Common myeloid progenitor, CD34-positive (primary cell): ENCODE measurements around the gene CFAP43. TPM values are rescaled to one million over a fixed set of nuclear protein-coding genes. Genes with fewer than 3 reads are reported as not detected.

Source experiments
- CTCF ChIA-PET: fragments of 350-600 bp; sonication (Branson Sonifier 250); formaldehyde crosslinking; loops from one replicate; lab custom pipeline; 2021; ENCODE audit warnings: antibody characterized with exemption; lab: Charles Lee
- POLR2A ChIA-PET: fragments of 350-600 bp; sonication (Branson Sonifier 250); formaldehyde crosslinking; loops from one replicate; lab custom pipeline; 2021; ENCODE audit warnings: antibody characterized with exemption; lab: Charles Lee
- DNase-seq, 3 donors: peaks; one replicate each; pipeline versions ENCODE4 v3.0.0 to v3.0.0-alpha.2; 2013
- H3K27ac ChIP-seq, 2 experiments: 1 replicate in 1 of 2; 2 replicates in 1 of 2; pipeline ENCODE4 v1.7.0; 2013; ENCODE audit warnings: inconsistent platforms in 2 of 2, low read length in 2 of 2, mild to moderate bottlenecking in 2 of 2, low read depth in 1 of 2, moderate library complexity in 1 of 2; ENCODE audit not compliant: severe bottlenecking in 2 of 2, insufficient read depth in 1 of 2, poor library complexity in 1 of 2
- H3K27me3 ChIP-seq, 5 experiments: replicated peaks in 2 of 5; 1 replicate in 3 of 5; 2 replicates in 2 of 5; pipeline versions ENCODE4 v1.6.1 to v1.7.0; 2013; ENCODE audit warnings: low read length in 4 of 5, mild to moderate bottlenecking in 2 of 5, moderate library complexity in 2 of 5, inconsistent platforms in 1 of 5; ENCODE audit not compliant: insufficient read depth in 5 of 5, control insufficient read depth in 4 of 5
- H3K36me3 ChIP-seq, 4 experiments: 1 replicate in 2 of 4; 2 replicates in 2 of 4; pipeline versions ENCODE4 v1.6.1 to v1.7.0; 2013; ENCODE audit warnings: low read length in 3 of 4, control low read depth in 1 of 4, mild to moderate bottlenecking in 1 of 4; ENCODE audit not compliant: control insufficient read depth in 4 of 4, insufficient read depth in 4 of 4
- H3K4me1 ChIP-seq, 4 experiments: 1 replicate in 3 of 4; 2 replicates in 1 of 4; pipeline versions ENCODE4 v1.6.1 to v1.7.1; 2013; ENCODE audit warnings: low read length in 3 of 4, mild to moderate bottlenecking in 3 of 4, control low read depth in 1 of 4, inconsistent platforms in 1 of 4, moderate library complexity in 1 of 4; ENCODE audit not compliant: control insufficient read depth in 4 of 4, insufficient read depth in 4 of 4; ENCODE audit errors: control extremely low read depth in 1 of 4
- H3K4me3 ChIP-seq, 7 experiments: 1 replicate in 4 of 7; 2 replicates in 3 of 7; pipeline versions ENCODE4 v1.5.1 to v1.7.0; 2013; ENCODE audit warnings: mild to moderate bottlenecking in 7 of 7, low read length in 6 of 7, moderate library complexity in 6 of 7, inconsistent platforms in 2 of 7, low read depth in 2 of 7, control low read depth in 1 of 7; ENCODE audit not compliant: insufficient read depth in 4 of 7, control insufficient read depth in 1 of 7; ENCODE audit errors: extremely low read depth in 1 of 7
- H3K9me3 ChIP-seq, 5 experiments: 1 replicate in 4 of 5; 2 replicates in 1 of 5; pipeline versions ENCODE4 v1.6.1 to v1.7.1; 2013; ENCODE audit warnings: low read length in 4 of 5, mild to moderate bottlenecking in 2 of 5, inconsistent platforms in 1 of 5, low read depth in 1 of 5, moderate library complexity in 1 of 5; ENCODE audit not compliant: control insufficient read depth in 4 of 5, insufficient read depth in 2 of 5; ENCODE audit errors: control extremely low read depth in 1 of 5
- WGBS: methylation state at CpG from one replicate; pipeline ENCODE4 v1.1.5; 2013; ENCODE audit not compliant: insufficient coverage; 5-methylcytosine and 5-hydroxymethylcytosine counted together
- polyA plus RNA-seq: library from polyadenylated mRNA; unstranded; fragments of 120-200 nt; gene quantifications from one replicate; pipeline ENCODE4 v1.2.1, GENCODE V29; 2013

The CFAP43 gene, protein sequence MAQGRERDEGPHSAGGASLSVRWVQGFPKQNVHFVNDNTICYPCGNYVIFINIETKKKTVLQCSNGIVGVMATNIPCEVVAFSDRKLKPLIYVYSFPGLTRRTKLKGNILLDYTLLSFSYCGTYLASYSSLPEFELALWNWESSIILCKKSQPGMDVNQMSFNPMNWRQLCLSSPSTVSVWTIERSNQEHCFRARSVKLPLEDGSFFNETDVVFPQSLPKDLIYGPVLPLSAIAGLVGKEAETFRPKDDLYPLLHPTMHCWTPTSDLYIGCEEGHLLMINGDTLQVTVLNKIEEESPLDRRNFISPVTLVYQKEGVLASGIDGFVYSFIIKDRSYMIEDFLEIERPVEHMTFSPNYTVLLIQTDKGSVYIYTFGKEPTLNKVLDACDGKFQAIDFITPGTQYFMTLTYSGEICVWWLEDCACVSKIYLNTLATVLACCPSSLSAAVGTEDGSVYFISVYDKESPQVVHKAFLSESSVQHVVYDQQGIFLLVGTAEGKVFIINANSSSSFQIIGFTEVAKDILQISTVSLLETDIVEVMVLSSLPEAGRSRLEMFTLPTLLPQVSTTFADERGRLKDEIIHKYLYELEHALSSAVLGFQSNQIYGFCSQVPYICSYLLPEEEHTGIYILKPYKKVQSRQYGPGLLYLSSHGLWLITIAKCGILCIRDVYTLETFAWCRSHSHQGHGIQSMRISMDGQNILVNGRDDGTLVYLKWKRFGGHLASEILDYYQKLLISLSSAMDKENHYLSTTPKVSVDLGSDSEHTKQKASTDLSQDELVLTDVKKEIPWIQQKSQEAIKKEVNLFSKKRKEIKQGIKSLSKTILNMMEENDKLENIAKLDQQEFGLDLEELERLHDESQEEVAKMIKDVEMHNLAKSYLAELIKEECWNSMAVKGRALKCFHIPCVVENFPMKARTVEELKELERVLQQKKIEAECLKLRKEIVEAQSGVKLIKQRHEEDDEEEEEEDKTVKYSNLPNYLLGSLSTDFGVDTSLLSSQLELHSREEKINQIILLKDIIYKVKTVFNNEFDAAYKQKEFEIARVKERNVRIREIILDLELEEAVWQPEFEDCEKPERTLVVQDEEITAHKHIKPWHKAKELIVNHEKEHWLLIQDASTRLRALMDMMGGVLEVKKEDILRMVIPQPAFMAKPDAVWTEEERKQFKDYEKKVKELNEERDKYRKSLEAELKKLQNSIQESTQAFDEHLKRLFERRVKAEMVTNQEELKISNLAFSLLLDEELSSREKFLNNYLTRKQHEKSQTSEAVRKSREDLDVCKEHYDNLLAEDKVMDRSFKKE (N-terminal part only)
- polyA plus RNA-seq = 1.3 TPM

DNA sequence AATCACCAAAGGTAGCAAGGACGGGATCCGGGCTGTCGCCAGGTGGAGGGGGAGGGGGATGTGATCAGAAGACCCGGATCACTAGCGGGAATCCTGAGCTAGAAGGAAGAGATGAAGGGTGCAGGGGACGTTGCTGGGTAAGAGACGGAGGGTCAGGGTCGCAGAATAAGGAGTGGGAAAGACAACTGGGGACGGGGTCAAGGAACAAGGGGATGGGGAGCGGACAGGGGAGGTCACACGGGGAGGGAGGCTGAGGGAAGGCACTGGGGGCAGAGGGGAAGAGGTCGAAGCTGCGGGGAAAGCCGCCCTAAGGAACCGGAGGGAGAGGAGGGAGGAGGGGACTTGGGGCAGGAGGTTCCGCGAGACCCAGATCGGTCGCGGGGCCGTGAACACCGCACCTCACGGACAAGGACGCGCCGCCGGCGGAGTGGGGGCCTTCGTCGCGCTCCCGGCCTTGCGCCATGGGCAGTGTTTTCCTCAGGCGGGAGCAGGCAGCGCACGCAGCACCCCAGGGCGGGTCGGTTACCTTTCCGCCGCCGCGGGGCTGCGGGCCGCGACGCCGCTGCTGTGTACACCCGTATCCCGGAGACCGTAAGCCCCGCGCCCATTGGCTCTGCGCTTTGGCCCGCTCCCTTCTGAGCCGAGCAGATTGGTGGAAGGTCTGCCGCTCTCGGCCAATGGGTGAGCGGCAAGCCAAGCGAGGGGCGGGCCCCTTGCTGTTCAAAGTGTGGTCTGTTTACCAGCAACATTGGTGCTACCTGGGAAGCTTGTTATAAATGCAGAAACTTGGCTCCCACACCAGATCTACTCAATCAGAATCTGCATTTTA, at the start of gene CFAP43:
Gene CFAP43, minus strand, starts transcription at position 581 of the 829 bp plus-strand sequence. Its CDS starts 118 bp downstream, at position 463.
- CTCF ChIA-PET = interaction anchor here (0.6 to 3.2 kb wide), 5 partner anchors 13 to 42 kb away, joined by 3 to 14 read pairs (median 4); partner anchors contain the start of gene GSTO1
- Histone ChIP-seq H3K27ac (peak within 1 kb of the TSS; percentile 54 to 84), H3K4me3 (peak within 1 kb of the TSS; percentile 75 to 94 (median 86)), H3K9me3 (peaks cover 0 to 4% (median 0%) of the 10 kb centered on the region in 5 experiments), H3K27me3 (no peaks in the 10 kb centered on the region), H3K36me3 (no peaks in the 10 kb centered on the region), H3K4me1 (peaks cover 0 to 13% (median 8%) of the 10 kb centered on the region in 4 experiments)
- DNase-seq = peak; percentile 96 to 98 (median 98)
- POLR2A ChIA-PET = no interaction called here
- under 1% methylated on average over 48 of the region's 60 CpGs for WGBS

DNA sequence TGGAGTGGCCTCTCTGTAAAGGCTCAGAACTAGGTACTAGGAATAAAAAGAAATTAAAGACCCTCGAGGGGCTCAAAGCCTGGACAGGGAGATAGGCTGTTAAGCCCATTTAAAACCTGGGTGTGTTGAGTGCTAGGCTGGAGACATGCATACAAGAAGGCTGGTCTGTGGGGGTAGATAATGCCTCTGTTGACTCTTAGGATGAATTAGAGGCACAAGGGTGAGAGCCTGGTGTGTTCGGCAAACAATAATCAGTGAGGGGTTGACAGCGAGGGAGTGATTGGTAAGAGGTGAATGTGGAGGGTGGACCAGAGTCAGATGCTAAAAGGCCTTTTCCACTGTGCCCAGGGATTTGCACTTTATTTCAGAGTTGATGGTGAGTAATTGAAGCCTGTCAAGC, 49.5 kb upstream of the CFAP43 start:
- H3K9me3 ChIP-seq = no peaks in the 10 kb centered on the region
- H3K36me3 ChIP-seq = no peaks in the 10 kb centered on the region
- peaks cover 0 to 6% (median 3%) of the 10 kb centered on the region in 4 experiments for H3K4me1 ChIP-seq
- no peak overlapping the region for H3K27ac ChIP-seq
- WGBS = 94% methylated on average over 2 of the region's 3 CpGs
- CTCF ChIA-PET = interaction anchor here (1.4 to 9.6 kb wide), 4 partner anchors 10 to 68 kb away, joined by 3 to 207 read pairs (median 54); no protein-coding TSS in a partner anchor
- no peak overlapping the region for H3K4me3 ChIP-seq
- DNase-seq = no peak
- no peaks in the 10 kb centered on the region for H3K27me3 ChIP-seq
- POLR2A ChIA-PET = no interaction called here

DNA sequence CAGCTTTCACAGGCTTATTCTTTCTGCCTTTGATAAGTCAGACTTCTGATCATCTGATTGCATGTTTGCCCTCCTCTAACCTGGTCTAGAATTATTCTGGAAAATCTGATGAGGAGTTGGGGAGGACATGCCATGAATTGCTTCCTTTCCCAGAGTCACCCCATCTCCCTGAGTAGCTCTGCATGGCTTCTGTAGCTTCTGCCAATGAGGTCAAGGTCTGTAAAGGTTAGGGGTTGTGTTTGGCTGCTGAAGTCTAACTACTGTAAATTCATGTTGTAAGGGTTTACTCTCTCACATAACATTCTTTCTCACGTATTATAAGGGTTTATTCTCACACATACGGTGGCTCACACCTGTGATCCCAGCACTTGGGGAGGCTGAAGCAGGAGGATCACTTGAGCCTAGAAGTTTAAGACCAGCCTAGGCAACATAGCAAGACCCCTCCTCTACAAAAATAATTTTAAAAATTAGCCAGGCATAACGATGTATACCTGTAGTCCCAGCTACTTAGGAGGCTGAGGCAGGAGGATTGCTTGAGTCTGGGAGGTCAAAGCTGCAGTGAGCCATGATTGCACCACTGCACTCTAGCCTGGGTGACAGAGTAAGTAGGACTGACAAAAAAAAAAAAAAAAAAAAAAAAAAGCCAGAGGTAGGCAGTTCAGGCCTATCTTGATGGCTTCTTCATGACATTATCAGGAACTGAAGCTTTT, 47.5 kb upstream of the CFAP43 start:
- no peaks in the 10 kb centered on the region for H3K9me3 ChIP-seq
- ChIA-PET CTCF (interaction anchor here (1.0 to 9.6 kb wide), 4 partner anchors 13 to 70 kb away, joined by 4 to 207 read pairs (median 48); partner anchors contain the start of gene ITPRIP), POLR2A (interaction anchor here (0.6 to 0.9 kb wide), 2 partner anchors 9 to 12 kb away, joined by 3 read pairs; no protein-coding TSS in a partner anchor)
- no peak overlapping the region for H3K27ac ChIP-seq
- peak overlapping the region in 2 of 7 experiments; percentile 10 to 12 for H3K4me3 ChIP-seq
- H3K27me3 ChIP-seq = no peaks in the 10 kb centered on the region
- WGBS = no CpG with 5 or more reads among the region's 3 CpGs
- peaks cover 0 to 16% (median 5%) of the 10 kb centered on the region in 4 experiments for H3K4me1 ChIP-seq
- no peaks in the 10 kb centered on the region for H3K36me3 ChIP-seq
- no peak for DNase-seq

DNA sequence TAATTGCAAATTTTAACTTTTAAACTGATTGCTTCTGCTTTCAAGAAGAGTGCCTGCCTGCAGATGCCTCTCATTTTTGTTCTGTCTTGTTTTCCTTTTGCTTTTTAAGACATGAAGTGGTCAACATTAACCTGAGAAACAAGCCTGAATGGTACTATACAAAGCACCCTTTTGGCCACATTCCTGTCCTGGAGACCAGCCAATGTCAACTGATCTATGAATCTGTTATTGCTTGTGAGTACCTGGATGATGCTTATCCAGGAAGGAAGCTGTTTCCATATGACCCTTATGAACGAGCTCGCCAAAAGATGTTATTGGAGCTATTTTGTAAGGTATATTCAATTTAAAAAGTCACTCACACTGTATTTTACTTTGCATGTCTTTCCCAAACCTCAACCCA, 45.6 kb upstream of the CFAP43 start:
- no peaks in the 10 kb centered on the region for H3K36me3 ChIP-seq
- no CpG with 5 or more reads among the region's 2 CpGs for WGBS

DNA sequence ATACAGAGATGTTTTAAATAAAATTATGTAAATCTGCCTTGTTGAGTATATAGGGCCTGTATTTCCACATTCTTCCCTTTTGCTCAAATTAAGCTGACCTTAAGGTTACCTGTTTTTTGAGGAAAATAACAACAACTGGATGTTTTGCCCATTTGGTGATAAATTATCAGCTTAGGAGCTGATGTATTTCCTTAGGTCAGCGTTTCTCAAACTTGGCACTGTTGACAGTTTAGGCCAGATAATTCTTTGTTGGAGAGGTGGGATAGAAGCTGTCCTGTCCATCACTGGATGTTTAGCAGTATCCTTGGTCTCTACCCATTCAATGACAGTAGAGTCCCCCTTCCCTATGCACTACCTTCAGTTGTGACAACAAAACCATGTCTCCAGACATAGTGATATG, 44.0 kb upstream of the CFAP43 start:
- Histone ChIP-seq H3K27me3 (no peaks in the 10 kb centered on the region), H3K9me3 (no peaks in the 10 kb centered on the region), H3K4me1 (peaks cover 0 to 20% (median 9%) of the 10 kb centered on the region in 4 experiments), H3K4me3 (no peak overlapping the region), H3K27ac (no peak overlapping the region), H3K36me3 (no peaks in the 10 kb centered on the region)
- ChIA-PET CTCF (interaction anchor here (0.9 to 9.6 kb wide), 11 partner anchors 14 to 347 kb away, joined by 3 to 207 read pairs (median 4); no protein-coding TSS in a partner anchor), POLR2A (no interaction called here)
- WGBS = 83% methylated on average over 1 of the region's 1 CpG
- DNase-seq = no peak

More for the DNA sequence above, 45.6 kb upstream of the CFAP43 start:
- ChIA-PET CTCF (interaction anchor here (0.9 to 9.6 kb wide), 5 partner anchors 15 to 76 kb away, joined by 3 to 207 read pairs (median 4); partner anchors contain the start of genes CFAP58 and GSTO1), POLR2A (no interaction called here)
- no peaks in the 10 kb centered on the region for H3K27me3 ChIP-seq
- H3K4me3 ChIP-seq = no peak overlapping the region
- no peak for DNase-seq
- peaks cover 0 to 20% (median 9%) of the 10 kb centered on the region in 4 experiments for H3K4me1 ChIP-seq
- no peak overlapping the region for H3K27ac ChIP-seq
- no peaks in the 10 kb centered on the region for H3K9me3 ChIP-seq
